Neural progenitor cell (in vitro differentiated cells): Measurements from ENCODE around the gene NDUFA9.

Experiments
- CTCF ChIP-seq: fragments of 200-600 bp; sonication (generic); IDR thresholded peaks from 2 replicates; pipeline ENCODE4 v1.5.1; 2017; ENCODE audit warnings: antibody characterized with exemption, mild to moderate bottlenecking
- EZH2phosphoT487 ChIP-seq: fragments of 200-600 bp; sonication (generic); IDR thresholded peaks from 2 replicates; pipeline ENCODE4 v1.6.1; 2017; ENCODE audit warnings: antibody characterized with exemption

DNA sequence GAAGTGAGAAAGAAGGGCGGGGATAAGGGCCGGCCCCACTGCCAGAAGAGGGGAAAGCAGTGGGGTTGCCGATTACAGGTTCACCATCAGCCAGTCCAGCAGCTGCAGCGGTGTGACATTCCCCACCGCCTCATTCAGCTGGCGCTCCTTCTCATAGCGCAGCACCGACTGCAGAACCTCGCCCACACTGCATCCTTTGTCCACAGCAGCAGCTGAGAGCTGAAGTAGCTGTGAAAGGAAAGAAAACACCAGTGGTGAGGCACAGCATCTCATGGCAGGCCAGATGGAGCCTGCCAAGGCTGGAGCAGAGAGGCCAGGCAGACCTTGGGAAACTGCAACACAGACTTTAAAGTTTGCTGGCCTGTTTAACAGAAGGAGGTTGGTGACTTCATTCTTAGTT, 33.2 kb upstream of the NDUFA9 start:
- TF ChIP-seq EZH2phosphoT487 (no peak), CTCF (no peak)
